ENCODE results near the gene DUSP28. TPM values are rescaled to one million over a fixed set of nuclear protein-coding genes. Genes with fewer than 3 reads are reported as not detected.

The DUSP28 gene
- total RNA-seq, 4 donors from 2014 or later = 3.0 to 5.3 (median 4.0) TPM

- Histone ChIP-seq H3K9me3 (no peaks in the 10 kb centered on the region), H3K4me3 (no peak overlapping the region), H3K27ac (no peak overlapping the region), H3K4me1 (peaks cover 0 to 54% (median 20%) of the 10 kb centered on the region in 3 donors), H3K36me3 (peaks cover 0 to 57% of the 10 kb centered on the region in 2 donors), H3K27me3 (no peaks in the 10 kb centered on the region)
- 70 to 82% methylated on average over 5 to 10 of the region's 16 CpGs for WGBS, 2 donors (ENCODE audit: low coverage in 1 of 2)
- no peak for ATAC-seq
- TF ChIP-seq POLR2AphosphoS5 (IDR thresholded peaks at IDR 0.05) (no peak), EP300 (IDR thresholded peaks at IDR 0.05) (no peak), POLR2A (IDR thresholded peaks at IDR 0.05) (no peak), CTCF (IDR thresholded peaks at IDR 0.05) (no peak)
These were observed 29.8 kb downstream of the DUSP28 start for GRCh38 chr2:240589850-240590525.

- Histone ChIP-seq H3K4me1 (peaks cover 0 to 54% (median 13%) of the 10 kb centered on the region in 3 donors), H3K36me3 (peaks cover 0 to 64% of the 10 kb centered on the region in 2 donors), H3K27ac (no peak overlapping the region), H3K27me3 (no peaks in the 10 kb centered on the region), H3K9me3 (no peaks in the 10 kb centered on the region), H3K4me3 (no peak overlapping the region)
- no peak for ATAC-seq
- 96% methylated on average over 5 of the region's 21 CpGs; no CpG with 5 or more reads in 1 of the 2 donors for WGBS, 2 donors (ENCODE audit: low coverage in 1 of 2)
- TF ChIP-seq POLR2AphosphoS5 (IDR thresholded peaks at IDR 0.05) (no peak), CTCF (IDR thresholded peaks at IDR 0.05) (no peak), POLR2A (IDR thresholded peaks at IDR 0.05) (no peak), EP300 (IDR thresholded peaks at IDR 0.05) (no peak)
These were observed 30.5 kb downstream of the DUSP28 start for GRCh38 chr2:240590681-240591111.

GRCh38 chr2:240591226-240591625, 31.1 kb downstream of the DUSP28 start:
- no peak for ATAC-seq
- no peak overlapping the region for H3K4me3 ChIP-seq
- no peaks in the 10 kb centered on the region for H3K27me3 ChIP-seq
- TF ChIP-seq CTCF (IDR thresholded peaks at IDR 0.05) (no peak), POLR2A (IDR thresholded peaks at IDR 0.05) (no peak), POLR2AphosphoS5 (IDR thresholded peaks at IDR 0.05) (no peak), EP300 (IDR thresholded peaks at IDR 0.05) (no peak)
- H3K27ac ChIP-seq = no peak overlapping the region
- H3K36me3 ChIP-seq = peaks cover 0 to 70% of the 10 kb centered on the region in 2 donors
- no peaks in the 10 kb centered on the region for H3K9me3 ChIP-seq
- peaks cover 0 to 58% (median 13%) of the 10 kb centered on the region in 3 donors for H3K4me1 ChIP-seq
- WGBS, 2 donors (ENCODE audit: low coverage in 1 of 2) = 76 to 83% methylated on average over 3 to 6 of the region's 6 CpGs

GRCh38 chr2:240591784-240592183, 31.6 kb downstream of the DUSP28 start:
- Histone ChIP-seq H3K27ac (no peak overlapping the region), H3K4me1 (peaks cover 0 to 64% (median 13%) of the 10 kb centered on the region in 3 donors), H3K36me3 (peaks cover 0 to 75% of the 10 kb centered on the region in 2 donors), H3K4me3 (no peak overlapping the region), H3K9me3 (no peaks in the 10 kb centered on the region), H3K27me3 (no peaks in the 10 kb centered on the region)
- ATAC-seq = no peak
- WGBS, 2 donors (ENCODE audit: low coverage in 1 of 2) = 95 to 100% methylated on average over 3 to 8 of the region's 13 CpGs
- TF ChIP-seq EP300 (IDR thresholded peaks at IDR 0.05) (no peak), CTCF (IDR thresholded peaks at IDR 0.05) (no peak), POLR2AphosphoS5 (IDR thresholded peaks at IDR 0.05) (no peak), POLR2A (IDR thresholded peaks at IDR 0.05) (no peak)

Data from gastroesophageal sphincter (tissue), 4 donors.